Panc1 (cell line): Measurements from ENCODE around the gene THUMPD3. TPM values are rescaled to one million over a fixed set of nuclear protein-coding genes. Genes with fewer than 3 reads are reported as not detected.
A peak's percentile ranks its signal among the peaks of the same experiment; 100 is the strongest.

Source experiments
- ATAC-seq: fragments of 200-7000 bp; cut with Tn5 transposase; 2 replicates; pipeline ENCODE4 v1.9.1; 2020; ENCODE audit warnings: mild to moderate bottlenecking, moderate library complexity
- BruUV-seq: library from RNA; stranded (reverse); fragments of 400-500 nt; replicated peaks from 2 replicates; lab custom pipeline; 2021; lab: Mats Ljungman, UMichigan
- CTCF ChIA-PET: fragments of 300-600 bp; sonication (Branson Sonifier 250); formaldehyde crosslinking; loops from one replicate; lab custom pipeline; 2022; ENCODE audit warnings: antibody characterized with exemption; lab: Charles Lee
- POLR2A ChIA-PET: fragments of 300-600 bp; sonication (Branson Sonifier 250); formaldehyde crosslinking; loops from one replicate; lab custom pipeline; 2022; ENCODE audit warnings: antibody characterized with exemption; lab: Charles Lee
- DNase-seq: peaks from one replicate; pipeline ENCODE4 v3.0.0-alpha.2; 2010; ENCODE audit warnings: low read depth, low spot score
- H3K27ac ChIP-seq: 2 replicates; pipeline ENCODE4 v1.5.1; 2011; ENCODE audit warnings: mild to moderate bottlenecking, low read length, inconsistent platforms
- H3K27me3 ChIP-seq: fragments of 200-500 bp; sonication (Bioruptor generic); 2 replicates; pipeline ENCODE4 v1.6.0; 2014; ENCODE audit warnings: low read length, inconsistent platforms; ENCODE audit not compliant: control insufficient read depth, insufficient read depth
- H3K36me3 ChIP-seq: fragments of 200-500 bp; sonication (Bioruptor generic); 2 replicates; pipeline ENCODE4 v1.5.1; 2014; ENCODE audit warnings: inconsistent platforms, mild to moderate bottlenecking, low read length, moderate library complexity; ENCODE audit not compliant: control insufficient read depth, insufficient read depth
- H3K4me1 ChIP-seq: 2 replicates; pipeline ENCODE4 v1.5.1; 2011; ENCODE audit warnings: inconsistent platforms, mild to moderate bottlenecking, low read length, moderate library complexity; ENCODE audit not compliant: control insufficient read depth, insufficient read depth
- H3K4me3 ChIP-seq, 2 experiments: 2 replicates each; pipeline ENCODE4 v1.5.1; 2011 to 2012; ENCODE audit warnings: low read depth in 2 of 2, low read length in 2 of 2, mild to moderate bottlenecking in 2 of 2, inconsistent platforms in 1 of 2, moderate library complexity in 1 of 2
- H3K9me3 ChIP-seq: fragments of 200-500 bp; sonication (Bioruptor generic); 2 replicates; pipeline ENCODE4 v1.5.1; 2014; ENCODE audit warnings: low read depth, mild to moderate bottlenecking, inconsistent platforms, low read length, moderate library complexity; ENCODE audit not compliant: control insufficient read depth, insufficient read depth
- CTCF ChIP-seq: fragments of 450-650 bp; IDR thresholded peaks from 2 replicates; pipeline ENCODE4 v1.5.1; 2017; ENCODE audit warnings: mild to moderate bottlenecking
- POLR2AphosphoS5 ChIP-seq: IDR thresholded peaks from 2 replicates; pipeline ENCODE4 v1.6.1; 2012; ENCODE audit warnings: mild to moderate bottlenecking, low read depth, low read length, moderate library complexity
- SIN3A ChIP-seq: IDR thresholded peaks from 2 replicates; pipeline ENCODE4 v1.6.1; 2012; ENCODE audit warnings: low read depth, mild to moderate bottlenecking, low read length, moderate library complexity, borderline replicate concordance; ENCODE audit not compliant: insufficient read depth
- TCF7L2 ChIP-seq: IDR thresholded peaks from 2 replicates; pipeline ENCODE4 v1.6.1; 2011; ENCODE audit warnings: mild to moderate bottlenecking, low read depth, low read length, inconsistent platforms
- in situ Hi-C: cut with HindIII; loops from 2 replicates; pipeline ENCODE4 v1.10.0; 2016; ENCODE audit warnings: low sequenced_read_pairs, low pct_unique_long_range_greater_than_20kb
- intact Hi-C: fragments of 100-400 bp; cut with micrococcal nuclease; formaldehyde crosslinking; loops from one replicate; pipeline ENCODE4 v1.10.0; 2022; ENCODE audit not compliant: unreplicated experiment
- total RNA-seq: library from RNA; stranded (reverse); gene quantifications from one replicate; pipeline ENCODE4 v1.2.1, GENCODE V29; 2021; ENCODE audit not compliant: unreplicated experiment
- TF ChIP-seq, protein P1 (sequence below), 2 experiments: IDR thresholded peaks; 2 replicates each; pipeline ENCODE4 v1.6.1; 2011 to 2012; ENCODE audit warnings: low read depth in 2 of 2, control low read depth in 1 of 2, low read length in 1 of 2, mild to moderate bottlenecking in 1 of 2, moderate library complexity in 1 of 2; ENCODE audit not compliant: insufficient read depth in 1 of 2

Gene THUMPD3
- total RNA-seq, 1 experiment from 2014 or later = 43.5 TPM

DNA sequence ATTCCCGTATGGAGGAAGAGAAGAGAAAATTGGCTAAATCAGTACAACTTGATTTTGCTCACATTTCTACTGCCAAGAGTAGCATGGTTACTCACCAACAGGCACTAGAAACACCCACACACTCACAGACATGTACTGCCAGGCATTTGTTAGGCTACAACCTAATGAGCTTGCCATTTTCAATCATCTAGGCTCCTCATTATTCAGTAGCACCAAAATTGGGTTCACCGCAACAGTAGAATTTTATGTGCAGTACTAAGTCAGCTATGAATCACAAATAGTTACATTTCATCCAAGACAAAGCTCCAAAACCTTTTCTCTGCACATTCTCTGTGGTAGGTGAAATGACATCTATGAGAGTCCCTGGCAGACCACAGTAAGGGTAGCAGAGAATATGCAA, 15.0 kb upstream of the THUMPD3 start:
- CTCF ChIA-PET = no interaction called here
- DNase-seq (no peak), ATAC-seq (no peak)
- Histone ChIP-seq H3K27ac (no peak overlapping the region), H3K4me1 (no peaks in the 10 kb centered on the region; the same call in 1 of the 2 replicates), H3K4me3 (no peak overlapping the region), H3K36me3 (no peaks in the 10 kb centered on the region), H3K9me3 (no peaks in the 10 kb centered on the region), H3K27me3 (no peaks in the 10 kb centered on the region)
- no peak for TF ChIP-seq TCF7L2
- no peak for TF ChIP-seq CTCF
- no peak for TF ChIP-seq POLR2AphosphoS5
- TF ChIP-seq, protein P1, sequence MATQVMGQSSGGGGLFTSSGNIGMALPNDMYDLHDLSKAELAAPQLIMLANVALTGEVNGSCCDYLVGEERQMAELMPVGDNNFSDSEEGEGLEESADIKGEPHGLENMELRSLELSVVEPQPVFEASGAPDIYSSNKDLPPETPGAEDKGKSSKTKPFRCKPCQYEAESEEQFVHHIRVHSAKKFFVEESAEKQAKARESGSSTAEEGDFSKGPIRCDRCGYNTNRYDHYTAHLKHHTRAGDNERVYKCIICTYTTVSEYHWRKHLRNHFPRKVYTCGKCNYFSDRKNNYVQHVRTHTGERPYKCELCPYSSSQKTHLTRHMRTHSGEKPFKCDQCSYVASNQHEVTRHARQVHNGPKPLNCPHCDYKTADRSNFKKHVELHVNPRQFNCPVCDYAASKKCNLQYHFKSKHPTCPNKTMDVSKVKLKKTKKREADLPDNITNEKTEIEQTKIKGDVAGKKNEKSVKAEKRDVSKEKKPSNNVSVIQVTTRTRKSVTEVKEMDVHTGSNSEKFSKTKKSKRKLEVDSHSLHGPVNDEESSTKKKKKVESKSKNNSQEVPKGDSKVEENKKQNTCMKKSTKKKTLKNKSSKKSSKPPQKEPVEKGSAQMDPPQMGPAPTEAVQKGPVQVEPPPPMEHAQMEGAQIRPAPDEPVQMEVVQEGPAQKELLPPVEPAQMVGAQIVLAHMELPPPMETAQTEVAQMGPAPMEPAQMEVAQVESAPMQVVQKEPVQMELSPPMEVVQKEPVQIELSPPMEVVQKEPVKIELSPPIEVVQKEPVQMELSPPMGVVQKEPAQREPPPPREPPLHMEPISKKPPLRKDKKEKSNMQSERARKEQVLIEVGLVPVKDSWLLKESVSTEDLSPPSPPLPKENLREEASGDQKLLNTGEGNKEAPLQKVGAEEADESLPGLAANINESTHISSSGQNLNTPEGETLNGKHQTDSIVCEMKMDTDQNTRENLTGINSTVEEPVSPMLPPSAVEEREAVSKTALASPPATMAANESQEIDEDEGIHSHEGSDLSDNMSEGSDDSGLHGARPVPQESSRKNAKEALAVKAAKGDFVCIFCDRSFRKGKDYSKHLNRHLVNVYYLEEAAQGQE (IDR thresholded peaks at IDR 0.05; ENCODE audit: insufficient read depth in 1 of 2, low read depth in 2 of 2, low read length in 1 of 2) = no peak
- TF ChIP-seq SIN3A = no peak
- in situ Hi-C loops = no loop called here
- intact Hi-C loops = no loop called here
- no TSS peak for BruUV-seq
- POLR2A ChIA-PET = no interaction called here

DNA sequence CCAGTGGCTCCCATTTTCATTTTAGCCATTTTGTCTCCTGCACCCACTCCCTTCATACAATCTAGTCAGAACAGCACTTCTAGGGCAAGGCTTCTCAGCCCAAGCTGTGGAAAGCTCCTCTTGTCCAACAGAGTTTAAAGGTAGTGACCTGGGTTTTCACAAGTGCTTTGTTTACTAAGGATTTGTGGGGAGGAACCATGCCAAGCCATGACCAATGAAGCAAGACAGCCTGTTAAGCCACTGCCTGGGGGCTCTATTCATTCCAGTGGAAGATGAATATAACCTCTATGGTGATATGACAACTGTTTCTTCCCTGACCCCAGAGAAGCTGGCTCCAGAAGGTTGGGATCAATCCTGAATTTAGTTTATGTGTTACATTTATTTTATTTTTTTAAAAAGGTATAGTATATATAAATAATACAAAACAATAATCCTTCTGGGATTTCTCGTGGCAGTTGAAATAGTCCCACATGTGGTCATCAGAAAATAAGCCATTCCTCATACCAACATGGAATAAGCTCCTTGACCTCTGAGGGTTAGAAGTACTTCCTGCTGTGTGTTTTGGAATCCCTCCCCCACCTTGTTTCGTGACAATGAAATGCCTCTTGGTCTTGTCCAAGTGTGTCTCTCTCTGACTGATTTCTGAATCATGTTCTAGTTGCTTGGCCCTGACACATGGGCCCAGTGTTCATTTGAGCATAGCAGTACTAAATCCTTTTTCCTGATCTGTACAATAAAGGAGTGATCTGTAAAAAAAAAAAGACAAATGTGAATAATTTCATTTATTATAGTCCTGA, 13.3 kb upstream of the THUMPD3 start:
- Histone ChIP-seq H3K36me3 (no peaks in the 10 kb centered on the region), H3K27ac (no peak overlapping the region), H3K4me3 (no peak overlapping the region), H3K27me3 (no peaks in the 10 kb centered on the region), H3K4me1 (peaks cover 3% of the 10 kb centered on the region), H3K9me3 (no peaks in the 10 kb centered on the region)
- intact Hi-C loops (no loop called here), in situ Hi-C loops (no loop called here)
- DNase-seq (peak; percentile 38), ATAC-seq (no peak)
- TF ChIP-seq, protein P1 (IDR thresholded peaks at IDR 0.05; ENCODE audit: insufficient read depth in 1 of 2, low read depth in 2 of 2, low read length in 1 of 2) = no peak
- TF ChIP-seq SIN3A (no peak), POLR2AphosphoS5 (no peak), TCF7L2 (no peak), CTCF (no peak)
- CTCF ChIA-PET = no interaction called here
- no TSS peak for BruUV-seq
- POLR2A ChIA-PET = no interaction called here
